ENCODE data around the gene ASTN2.

Gene ASTN2

GRCh38 chr9:117017414-117017985 is 397.4 kb downstream of the ASTN2 start:
- DNase-seq (ENCODE audit: extremely low read depth, insufficient read length) = no peak
- H3K27me3 ChIP-seq (replicated peaks; ENCODE audit: control insufficient read depth, insufficient read depth, low read length) = no peaks in the 10 kb centered on the region
- no peak for TF ChIP-seq CTCF (IDR thresholded peaks at IDR 0.05; ENCODE audit: insufficient read depth, low read length, poor library complexity, severe bottlenecking)
- no peaks in the 10 kb centered on the region for H3K36me3 ChIP-seq (ENCODE audit: control insufficient read depth, insufficient read depth, low read length)
- no peak overlapping the region for H3K4me3 ChIP-seq (replicated peaks; ENCODE audit: low read depth, low read length)

- TF ChIP-seq CTCF (IDR thresholded peaks at IDR 0.05; ENCODE audit: insufficient read depth, low read length, poor library complexity, severe bottlenecking) = no peak
- DNase-seq (ENCODE audit: extremely low read depth, insufficient read length) = no peak
- Histone ChIP-seq H3K27me3 (replicated peaks; ENCODE audit: control insufficient read depth, insufficient read depth, low read length) (no peaks in the 10 kb centered on the region; the same call in 1 of the 2 replicates), H3K36me3 (ENCODE audit: control insufficient read depth, insufficient read depth, low read length) (no peaks in the 10 kb centered on the region), H3K4me3 (replicated peaks; ENCODE audit: low read depth, low read length) (no peak overlapping the region)
Observed at GRCh38 chr9:117014061-117014460, 400.8 kb downstream of the ASTN2 start.

- TF ChIP-seq CTCF (IDR thresholded peaks at IDR 0.05; ENCODE audit: insufficient read depth, low read length, poor library complexity, severe bottlenecking) = no peak
- DNase-seq (ENCODE audit: extremely low read depth, insufficient read length) = no peak
- Histone ChIP-seq H3K36me3 (ENCODE audit: control insufficient read depth, insufficient read depth, low read length) (no peaks in the 10 kb centered on the region), H3K4me3 (replicated peaks; ENCODE audit: low read depth, low read length) (no peak overlapping the region), H3K27me3 (replicated peaks; ENCODE audit: control insufficient read depth, insufficient read depth, low read length) (no peaks in the 10 kb centered on the region; the same call in 1 of the 2 replicates)
Observed at GRCh38 chr9:117013440-117013995, 401.3 kb downstream of the ASTN2 start.

- TF ChIP-seq CTCF (IDR thresholded peaks at IDR 0.05; ENCODE audit: insufficient read depth, low read length, poor library complexity, severe bottlenecking) = no peak
- H3K27me3 ChIP-seq (replicated peaks; ENCODE audit: control insufficient read depth, insufficient read depth, low read length) = no peaks in the 10 kb centered on the region; the same call in none of the 2 replicates
- H3K4me3 ChIP-seq (replicated peaks; ENCODE audit: low read depth, low read length) = no peak overlapping the region
- no peak for DNase-seq (ENCODE audit: extremely low read depth, insufficient read length)
- no peaks in the 10 kb centered on the region for H3K36me3 ChIP-seq (ENCODE audit: control insufficient read depth, insufficient read depth, low read length)
Observed at GRCh38 chr9:117010061-117010460, 404.8 kb downstream of the ASTN2 start.

GRCh38 chr9:117008876-117009275 is 406.0 kb downstream of the ASTN2 start:
- no peak overlapping the region for H3K4me3 ChIP-seq (replicated peaks; ENCODE audit: low read depth, low read length)
- no peaks in the 10 kb centered on the region; the same call in none of the 2 replicates for H3K27me3 ChIP-seq (replicated peaks; ENCODE audit: control insufficient read depth, insufficient read depth, low read length)
- no peaks in the 10 kb centered on the region for H3K36me3 ChIP-seq (ENCODE audit: control insufficient read depth, insufficient read depth, low read length)
- DNase-seq (ENCODE audit: extremely low read depth, insufficient read length) = no peak
- TF ChIP-seq CTCF (IDR thresholded peaks at IDR 0.05; ENCODE audit: insufficient read depth, low read length, poor library complexity, severe bottlenecking) = no peak

All from GM06990 (cell line).